HepG2 (cell line): ENCODE measurements around the gene TEAD1. TPM values are rescaled to one million over a fixed set of nuclear protein-coding genes. Genes with fewer than 3 reads are reported as not detected.

ENCODE experiments used
- ATAC-seq: fragments of 200-7000 bp; cut with Tn5 transposase; 3 replicates; pipeline ENCODE4 v1.9.1; 2020; ENCODE audit warnings: mild to moderate bottlenecking, moderate library complexity
- BruUV-seq: library from RNA; stranded (reverse); fragments of 400-500 nt; replicated peaks from 2 replicates; lab custom pipeline; 2021; lab: Mats Ljungman, UMichigan
- CTCF ChIA-PET: fragments of 300-600 bp; formaldehyde crosslinking; extraction: SDS; loops from one replicate; lab custom pipeline; 2021; ENCODE audit warnings: low total read pairs, inconsistent platforms, low intra/inter-chr PET ratio; lab: Yijun Ruan, JAX
- POLR2A ChIA-PET: fragments of 350-600 bp; sonication (Branson Sonifier 250); formaldehyde crosslinking; loops from one replicate; lab custom pipeline; 2020; ENCODE audit warnings: antibody characterized with exemption, inconsistent platforms; lab: Yijun Ruan, JAX
- DNase-seq: peaks from one replicate; pipeline ENCODE4 v3.0.0-alpha.2; 2015; ENCODE audit warnings: low spot score
- FAIRE-seq: peaks from 3 replicates; lab custom pipeline; 2011; peaks lifted over from hg19 to GRCh38; lab: Jason Lieb, UNC
- H2AFZ ChIP-seq: one replicate; pipeline ENCODE4 v1.6.1; 2011; ENCODE audit warnings: low read length, inconsistent platforms
- H3K27ac ChIP-seq: fragments of 300-600 bp; 3 replicates; pipeline ENCODE4 v1.8.0; 2011; ENCODE audit warnings: mixed run types, mild to moderate bottlenecking, mixed read lengths, low read length, inconsistent platforms; ENCODE audit not compliant: insufficient read depth; ENCODE audit errors: extremely low read length
- H3K27me3 ChIP-seq, 2 experiments: fragments of 200-600 bp in 1 of 2; 2 replicates in 1 of 2; 3 replicates in 1 of 2; pipeline versions ENCODE4 v1.6.0 to v1.8.0; 2011; ENCODE audit warnings: low read length in 2 of 2, mild to moderate bottlenecking in 2 of 2, moderate library complexity in 2 of 2, inconsistent platforms in 1 of 2; ENCODE audit not compliant: insufficient read depth in 2 of 2, control insufficient read depth in 1 of 2
- H3K36me3 ChIP-seq, 2 experiments: fragments of 200-600 bp in 1 of 2; replicated peaks in 1 of 2; 2 replicates in 1 of 2; 3 replicates in 1 of 2; pipeline versions ENCODE4 v1.5.1 to v1.8.0; 2011; ENCODE audit warnings: low read length in 2 of 2, inconsistent platforms in 1 of 2; ENCODE audit not compliant: insufficient read depth in 2 of 2, control insufficient read depth in 1 of 2
- H3K4me1 ChIP-seq: 2 replicates; pipeline ENCODE4 v1.5.1; 2012; ENCODE audit warnings: low read length, inconsistent platforms; ENCODE audit not compliant: insufficient read depth
- H3K4me2 ChIP-seq: 2 replicates; pipeline ENCODE4 v1.6.0; 2011; ENCODE audit warnings: low read depth, low read length, inconsistent platforms
- H3K4me3 ChIP-seq, 3 experiments: fragments of 200-600 bp in 1 of 3; sonication (generic), shearing (Covaris generic) in 1 of 3; replicated peaks in 1 of 3; 2 replicates each; pipeline ENCODE4 v1.5.1; 2011 to 2016; ENCODE audit warnings: low read length in 3 of 3, inconsistent platforms in 2 of 3, low read depth in 2 of 3, mild to moderate bottlenecking in 2 of 3, control low read depth in 1 of 3, mixed read lengths in 1 of 3; ENCODE audit not compliant: insufficient read depth in 1 of 3
- H3K79me2 ChIP-seq: one replicate; pipeline ENCODE4 v1.6.1; 2011; ENCODE audit warnings: low read length, inconsistent platforms; ENCODE audit not compliant: insufficient read depth
- H3K9ac ChIP-seq: 2 replicates; pipeline ENCODE4 v1.6.0; 2011; ENCODE audit warnings: mild to moderate bottlenecking, low read depth, low read length, inconsistent platforms; ENCODE audit not compliant: insufficient read depth
- H3K9me3 ChIP-seq: 2 replicates; pipeline ENCODE4 v1.5.1; 2012; ENCODE audit warnings: mild to moderate bottlenecking, low read length
- H4K20me1 ChIP-seq: 2 replicates; pipeline ENCODE4 v1.6.0; 2011; ENCODE audit warnings: inconsistent platforms, mild to moderate bottlenecking, low read length, moderate library complexity; ENCODE audit not compliant: insufficient read depth
- ATM ChIP-seq: fragments of 450-650 bp; IDR thresholded peaks from 2 replicates; pipeline ENCODE4 v1.7.1; 2017; ENCODE audit warnings: mild to moderate bottlenecking, borderline replicate concordance
- KAT8 ChIP-seq: IDR thresholded peaks from 2 replicates; pipeline ENCODE4 v1.6.1; 2016; ENCODE audit warnings: missing genetic modification reagents, missing compliant biosample characterization
- MBNL3 ChIP-seq: fragments of 250-450 bp; sonication (Bioruptor Pico); conservative IDR thresholded peaks from 2 replicates; pipeline ENCODE4 v1.8.0; 2022; ENCODE audit warnings: mild to moderate bottlenecking, inconsistent platforms
- MED13 ChIP-seq: sonication (generic); formaldehyde crosslinking; IDR thresholded peaks from 2 replicates; pipeline ENCODE4 v1.5.0; 2020; ENCODE audit warnings: missing genetic modification reagents
- MTF2 ChIP-seq: sonication (generic); formaldehyde crosslinking; IDR thresholded peaks from 2 replicates; pipeline ENCODE4 v1.5.0; 2020; ENCODE audit warnings: missing genetic modification reagents, borderline replicate concordance
- NAIF1 ChIP-seq: sonication (generic); formaldehyde crosslinking; IDR thresholded peaks from 2 replicates; pipeline ENCODE4 v1.5.0; 2020; ENCODE audit warnings: mild to moderate bottlenecking, missing genetic modification reagents, borderline replicate concordance
- NBN ChIP-seq: fragments of 450-650 bp; conservative IDR thresholded peaks from 2 replicates; pipeline ENCODE4 v1.6.1; 2017
- NRL ChIP-seq: sonication (generic); formaldehyde crosslinking; IDR thresholded peaks from 2 replicates; pipeline ENCODE4 v1.5.0; 2020; ENCODE audit warnings: missing genetic modification reagents, mild to moderate bottlenecking, moderate library complexity, borderline replicate concordance
- PAWR ChIP-seq: sonication (generic); formaldehyde crosslinking; IDR thresholded peaks from 2 replicates; pipeline ENCODE4 v1.4.0; 2020; ENCODE audit warnings: missing genetic modification reagents, mild to moderate bottlenecking, borderline replicate concordance
- PTBP1 ChIP-seq: fragments of 200-400 bp; formaldehyde crosslinking; IDR thresholded peaks from 2 replicates; pipeline ENCODE4 v1.6.1; 2018; ENCODE audit warnings: low read length, low read depth; ENCODE audit not compliant: poor library complexity, severe bottlenecking
- SIN3A ChIP-seq: IDR thresholded peaks from 2 replicates; pipeline ENCODE4 v1.6.1; 2011; ENCODE audit warnings: low read depth, mild to moderate bottlenecking, control low read depth, low read length, borderline replicate concordance
- TBP ChIP-seq: sonication (generic); formaldehyde crosslinking; IDR thresholded peaks from 2 replicates; pipeline ENCODE4 v1.5.0; 2020; ENCODE audit warnings: missing genetic modification reagents
- TMF1 ChIP-seq: sonication (generic); formaldehyde crosslinking; IDR thresholded peaks from 2 replicates; pipeline ENCODE4 v1.8.1; 2022; ENCODE audit warnings: low read depth, missing genetic modification reagents
- ZNF501 ChIP-seq: sonication (generic); formaldehyde crosslinking; IDR thresholded peaks from 2 replicates; pipeline ENCODE4 v1.5.1; 2020; ENCODE audit warnings: mild to moderate bottlenecking, moderate library complexity, missing genetic modification reagents
- ZNF615 ChIP-seq: sonication (generic); formaldehyde crosslinking; IDR thresholded peaks from 2 replicates; pipeline ENCODE4 v1.5.0; 2020; ENCODE audit warnings: mild to moderate bottlenecking, missing genetic modification reagents, borderline replicate concordance
- WGBS: methylation state at CpG from one replicate; pipeline ENCODE4 v1.1.6; 2017; ENCODE audit warnings: low lambda C conversion rate; 5-methylcytosine and 5-hydroxymethylcytosine counted together
- in situ Hi-C: cut with HindIII; loops from 2 replicates; pipeline ENCODE4 v1.10.0; 2017; ENCODE audit warnings: low pct_unique_long_range_greater_than_20kb; ENCODE audit not compliant: extremely low pct_ligation_motif_present
- intact Hi-C: fragments of 100-400 bp; cut with micrococcal nuclease; formaldehyde crosslinking; loops from one replicate; pipeline ENCODE4 v1.10.0; 2022; ENCODE audit not compliant: unreplicated experiment
- polyA plus RNA-seq, 8 experiments: library from polyadenylated mRNA; depleted of rRNA in 3 of 8; stranded (reverse) in 7 of 8; unstranded in 1 of 8; fragments of >200 nt; fragmentation: Illumina TruSeq in 4 of 8; extraction: Trizol in 4 of 8; gene quantifications; 2 replicates each; pipeline versions ENCODE4 v1.2.1 to v1.2.3, GENCODE V29; 2011 to 2016; ENCODE audit warnings: low read depth in 4 of 8, missing spikeins in 1 of 8, mixed read lengths in 1 of 8; ENCODE audit not compliant: insufficient read depth in 1 of 8
- total RNA-seq, 5 experiments: library from RNA; depleted of rRNA; stranded (reverse); fragments of >200 nt; fragmentation: Illumina TruSeq; extraction: Trizol; gene quantifications; 2 replicates each; pipeline ENCODE4 v1.2.3, GENCODE V29; 2016; ENCODE audit warnings: low read depth in 1 of 5
- TF ChIP-seq, protein P1 (sequence below): sonication (generic); formaldehyde crosslinking; IDR thresholded peaks from 2 replicates; pipeline ENCODE4 v1.4.0; 2020; ENCODE audit warnings: missing genetic modification reagents
- TF ChIP-seq, protein P2 (sequence below): sonication (generic); formaldehyde crosslinking; IDR thresholded peaks from 2 replicates; pipeline ENCODE4 v1.9.0; 2022; ENCODE audit warnings: low read depth, missing genetic modification reagents
- TF ChIP-seq, protein P3 (sequence below): sonication (generic); formaldehyde crosslinking; conservative IDR thresholded peaks from 2 replicates; pipeline ENCODE4 v1.4.0; 2020; ENCODE audit warnings: missing genetic modification reagents
- TF ChIP-seq, protein P4 (sequence below): IDR thresholded peaks from 2 replicates; pipeline ENCODE4 v1.6.1; 2016; ENCODE audit warnings: low read depth, control low read depth

The TEAD1 gene
- total and polyA plus RNA-seq, 2 of the 13 experiments (the other 11 are each of a cell fraction or from before 2014, with no cell fraction given), result 20.1 to 30.5 TPM

DNA sequence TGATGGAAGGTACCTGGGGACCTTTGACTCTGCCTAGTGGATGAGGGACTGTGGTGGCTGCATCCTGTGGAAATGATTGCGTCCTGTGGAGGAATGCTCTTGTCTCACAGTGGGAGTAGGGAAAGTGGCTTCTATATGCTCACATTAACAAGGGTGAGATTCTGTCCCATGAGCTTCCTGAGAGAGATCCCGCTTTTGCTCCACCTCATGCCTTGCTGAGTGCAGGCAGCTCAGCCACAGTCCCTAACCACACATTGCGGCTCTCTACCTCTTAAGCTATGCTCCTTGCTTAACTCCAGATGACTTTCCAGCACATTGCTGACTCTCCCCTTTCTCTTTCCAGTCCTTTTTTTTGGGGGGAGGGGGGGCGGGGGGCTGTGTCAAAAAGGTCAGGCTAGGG lies 45.0 kb downstream of the TEAD1 start:
- no peak for FAIRE-seq
- POLR2A ChIA-PET, result interaction anchor here (0.6 kb wide), 1 partner anchor 116 kb away, joined by 5 read pairs; no protein-coding TSS in a partner anchor
- H3K4me1 ChIP-seq, result peaks cover 36% of the 10 kb centered on the region
- WGBS, result 96% methylated on average over 4 of the region's 4 CpGs
- CTCF ChIA-PET, result no interaction called here
- no peaks in the 10 kb centered on the region; the same call in 1 of the 2 replicates for H4K20me1 ChIP-seq
- ATAC-seq, result no peak
- BruUV-seq, result no TSS peak
- peaks cover 13% of the 10 kb centered on the region for H3K79me2 ChIP-seq
- no peak overlapping the region for H3K4me3 ChIP-seq
- no peaks in the 10 kb centered on the region for H3K27me3 ChIP-seq
- no peak overlapping the region for H2AFZ ChIP-seq
- DNase-seq, result no peak
- TF ChIP-seq TBP (CRISPR knock-in tag) (no peak), MTF2 (CRISPR knock-in tag) (no peak), MBNL3 (no peak), MED13 (CRISPR knock-in tag) (no peak), PAWR (CRISPR knock-in tag) (no peak), TMF1 (CRISPR knock-in tag) (no peak), SIN3A (no peak), ATM (no peak), ZNF615 (CRISPR knock-in tag) (no peak), KAT8 (CRISPR knock-in tag) (no peak), NBN (no peak), NRL (CRISPR knock-in tag) (no peak), ZNF501 (CRISPR knock-in tag) (no peak), NAIF1 (CRISPR knock-in tag) (no peak), PTBP1 (no peak)
- TF ChIP-seq, protein P1, sequence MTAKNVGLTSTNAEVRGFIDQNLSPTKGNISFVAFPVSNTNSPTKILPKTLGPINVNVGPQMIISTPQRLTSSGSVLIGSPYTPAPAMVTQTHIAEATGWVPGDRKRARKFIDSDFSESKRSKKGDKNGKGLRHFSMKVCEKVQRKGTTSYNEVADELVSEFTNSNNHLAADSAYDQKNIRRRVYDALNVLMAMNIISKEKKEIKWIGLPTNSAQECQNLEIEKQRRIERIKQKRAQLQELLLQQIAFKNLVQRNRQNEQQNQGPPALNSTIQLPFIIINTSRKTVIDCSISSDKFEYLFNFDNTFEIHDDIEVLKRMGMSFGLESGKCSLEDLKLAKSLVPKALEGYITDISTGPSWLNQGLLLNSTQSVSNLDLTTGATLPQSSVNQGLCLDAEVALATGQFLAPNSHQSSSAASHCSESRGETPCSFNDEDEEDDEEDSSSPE (CRISPR knock-in tag), result no peak
- TF ChIP-seq, protein P2, sequence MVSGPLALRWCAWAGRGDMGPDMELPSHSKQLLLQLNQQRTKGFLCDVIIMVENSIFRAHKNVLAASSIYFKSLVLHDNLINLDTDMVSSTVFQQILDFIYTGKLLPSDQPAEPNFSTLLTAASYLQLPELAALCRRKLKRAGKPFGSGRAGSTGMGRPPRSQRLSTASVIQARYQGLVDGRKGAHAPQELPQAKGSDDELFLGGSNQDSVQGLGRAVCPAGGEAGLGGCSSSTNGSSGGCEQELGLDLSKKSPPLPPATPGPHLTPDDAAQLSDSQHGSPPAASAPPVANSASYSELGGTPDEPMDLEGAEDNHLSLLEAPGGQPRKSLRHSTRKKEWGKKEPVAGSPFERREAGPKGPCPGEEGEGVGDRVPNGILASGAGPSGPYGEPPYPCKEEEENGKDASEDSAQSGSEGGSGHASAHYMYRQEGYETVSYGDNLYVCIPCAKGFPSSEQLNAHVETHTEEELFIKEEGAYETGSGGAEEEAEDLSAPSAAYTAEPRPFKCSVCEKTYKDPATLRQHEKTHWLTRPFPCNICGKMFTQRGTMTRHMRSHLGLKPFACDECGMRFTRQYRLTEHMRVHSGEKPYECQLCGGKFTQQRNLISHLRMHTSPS, result no peak
- TF ChIP-seq, protein P3, sequence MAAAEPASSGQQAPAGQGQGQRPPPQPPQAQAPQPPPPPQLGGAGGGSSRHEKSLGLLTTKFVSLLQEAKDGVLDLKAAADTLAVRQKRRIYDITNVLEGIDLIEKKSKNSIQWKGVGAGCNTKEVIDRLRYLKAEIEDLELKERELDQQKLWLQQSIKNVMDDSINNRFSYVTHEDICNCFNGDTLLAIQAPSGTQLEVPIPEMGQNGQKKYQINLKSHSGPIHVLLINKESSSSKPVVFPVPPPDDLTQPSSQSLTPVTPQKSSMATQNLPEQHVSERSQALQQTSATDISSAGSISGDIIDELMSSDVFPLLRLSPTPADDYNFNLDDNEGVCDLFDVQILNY (CRISPR knock-in tag), result no peak
- TF ChIP-seq, protein P4, sequence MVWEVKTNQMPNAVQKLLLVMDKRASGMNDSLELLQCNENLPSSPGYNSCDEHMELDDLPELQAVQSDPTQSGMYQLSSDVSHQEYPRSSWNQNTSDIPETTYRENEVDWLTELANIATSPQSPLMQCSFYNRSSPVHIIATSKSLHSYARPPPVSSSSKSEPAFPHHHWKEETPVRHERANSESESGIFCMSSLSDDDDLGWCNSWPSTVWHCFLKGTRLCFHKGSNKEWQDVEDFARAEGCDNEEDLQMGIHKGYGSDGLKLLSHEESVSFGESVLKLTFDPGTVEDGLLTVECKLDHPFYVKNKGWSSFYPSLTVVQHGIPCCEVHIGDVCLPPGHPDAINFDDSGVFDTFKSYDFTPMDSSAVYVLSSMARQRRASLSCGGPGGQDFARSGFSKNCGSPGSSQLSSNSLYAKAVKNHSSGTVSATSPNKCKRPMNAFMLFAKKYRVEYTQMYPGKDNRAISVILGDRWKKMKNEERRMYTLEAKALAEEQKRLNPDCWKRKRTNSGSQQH (CRISPR knock-in tag), result no peak
- H3K36me3 ChIP-seq, result peaks cover 0 to 2% of the 10 kb centered on the region in 2 experiments; a peak in 2 of 5 replicates
- no peak overlapping the region for H3K9ac ChIP-seq
- in situ Hi-C loops, result no loop called here
- H3K27ac ChIP-seq, result no peak overlapping the region
- intact Hi-C loops, result no loop called here
- no peaks in the 10 kb centered on the region for H3K9me3 ChIP-seq
- no peak overlapping the region for H3K4me2 ChIP-seq
